ENCODE measurements around the gene AIP. TPM values are rescaled to one million over a fixed set of nuclear protein-coding genes. Genes with fewer than 3 reads are reported as not detected.

Gene AIP
- polyA plus RNA-seq, 3 donors, result 76.7 to 132 (median 99.3) TPM

GRCh38 chr11:67500484-67500821 is 17.6 kb downstream of the AIP start:
- H3K9me3 Mint-ChIP-seq, result peaks cover 0 to 1% (median 0%) of the 10 kb centered on the region in 7 donors
- peaks cover 0 to 8% (median 0%) of the 10 kb centered on the region in 3 donors for H3K27me3 Mint-ChIP-seq (ENCODE audit: low read depth in 3 of 3)
- no peak overlapping the region for H3K4me3 ChIP-seq (replicated peaks in 1 of 3; ENCODE audit: low read depth in 2 of 3, low read length in 3 of 3)
- no peak overlapping the region for H3K9ac ChIP-seq (ENCODE audit: insufficient read depth, low read length, poor library complexity, severe bottlenecking)
- H3K4me1 ChIP-seq (ENCODE audit: control insufficient read depth in 1 of 2, insufficient read depth in 2 of 2, low read length in 2 of 2), result peaks cover 33 to 43% of the 10 kb centered on the region in 2 donors
- DNase-seq, result no peak
- no peaks in the 10 kb centered on the region for H3K27me3 ChIP-seq (ENCODE audit: control insufficient read depth in 2 of 2, insufficient read depth in 2 of 2, low read length in 2 of 2)
- peaks cover 83% of the 10 kb centered on the region for H4K20me1 ChIP-seq (ENCODE audit: insufficient read depth, low read length)
- H3K36me3 Mint-ChIP-seq, result peaks cover 64 to 79% of the 10 kb centered on the region in 2 donors
- 100% methylated on average over 1 of the region's 1 CpG for WGBS (ENCODE audit: insufficient coverage)
- H3K9me3 ChIP-seq (replicated peaks in 1 of 2; ENCODE audit: control insufficient read depth in 1 of 2, insufficient read depth in 1 of 2, low read length in 2 of 2), result no peaks in the 10 kb centered on the region
- no peak overlapping the region for H3K27ac ChIP-seq (ENCODE audit: low read depth in 1 of 2, low read length in 2 of 2)
- TF ChIP-seq CTCF (IDR thresholded peaks at IDR 0.05), result no peak
- H3K4me1 Mint-ChIP-seq, result peaks cover 27% of the 10 kb centered on the region
- no peak overlapping the region for H2AFZ ChIP-seq (ENCODE audit: insufficient read depth, low read depth, low read length, poor library complexity, severe bottlenecking)
- peaks cover 67 to 69% of the 10 kb centered on the region in 2 donors for H3K36me3 ChIP-seq (replicated peaks in 1 of 2; ENCODE audit: control insufficient read depth in 1 of 2, insufficient read depth in 2 of 2, low read length in 2 of 2)
- H3K4me2 ChIP-seq (replicated peaks; ENCODE audit: extremely low read depth, low read length, poor library complexity, severe bottlenecking), result no peak overlapping the region
- H3K4me3 Mint-ChIP-seq, result no peak overlapping the region
- H3K27ac Mint-ChIP-seq, result peak overlapping the region in 3 of 7 donors; percentile 14 to 93 (median 84)
- H3K79me2 ChIP-seq (ENCODE audit: insufficient read depth, low read length), result peaks cover 39% of the 10 kb centered on the region
- intact Hi-C loops (cut with micrococcal nuclease), result loop anchor here (5.0 to 10.0 kb wide), 2 partner anchors 33 to 226 kb away; partner anchors contain the start of gene TMEM134 (in 1 of the 2)

- Mint-ChIP-seq H3K4me1 (peaks cover 31% of the 10 kb centered on the region), H3K9me3 (peaks cover 0 to 1% (median 0%) of the 10 kb centered on the region in 7 donors), H3K27me3 (ENCODE audit: low read depth in 3 of 3) (peaks cover 0 to 8% (median 0%) of the 10 kb centered on the region in 3 donors), H3K27ac (peak overlapping the region; percentile 84 to 95 (median 90)), H3K36me3 (peaks cover 59 to 73% of the 10 kb centered on the region in 2 donors), H3K4me3 (peak overlapping the region in 1 of 2 donors; percentile 64)
- 98% methylated on average over 4 of the region's 9 CpGs for WGBS (ENCODE audit: insufficient coverage)
- no peak for TF ChIP-seq CTCF (IDR thresholded peaks at IDR 0.05)
- Histone ChIP-seq H3K4me1 (ENCODE audit: control insufficient read depth in 1 of 2, insufficient read depth in 2 of 2, low read length in 2 of 2) (peaks cover 39 to 49% of the 10 kb centered on the region in 2 donors), H3K9me3 (replicated peaks in 1 of 2; ENCODE audit: control insufficient read depth in 1 of 2, insufficient read depth in 1 of 2, low read length in 2 of 2) (no peaks in the 10 kb centered on the region), H3K4me3 (replicated peaks in 1 of 3; ENCODE audit: low read depth in 2 of 3, low read length in 3 of 3) (no peak overlapping the region), H2AFZ (ENCODE audit: insufficient read depth, low read depth, low read length, poor library complexity, severe bottlenecking) (no peak overlapping the region), H3K9ac (ENCODE audit: insufficient read depth, low read length, poor library complexity, severe bottlenecking) (no peak overlapping the region), H3K27me3 (ENCODE audit: control insufficient read depth in 2 of 2, insufficient read depth in 2 of 2, low read length in 2 of 2) (no peaks in the 10 kb centered on the region), H3K36me3 (replicated peaks in 1 of 2; ENCODE audit: control insufficient read depth in 1 of 2, insufficient read depth in 2 of 2, low read length in 2 of 2) (peaks cover 61 to 63% of the 10 kb centered on the region in 2 donors), H3K79me2 (ENCODE audit: insufficient read depth, low read length) (peaks cover 39% of the 10 kb centered on the region), H3K27ac (ENCODE audit: low read depth in 1 of 2, low read length in 2 of 2) (peak overlapping the region; percentile 55 to 68), H4K20me1 (ENCODE audit: insufficient read depth, low read length) (peaks cover 77% of the 10 kb centered on the region), H3K4me2 (replicated peaks; ENCODE audit: extremely low read depth, low read length, poor library complexity, severe bottlenecking) (peak overlapping the region; percentile 25)
- intact Hi-C loops (cut with micrococcal nuclease), result loop anchor here (5.0 to 10.0 kb wide), 2 partner anchors 34 to 226 kb away; partner anchors contain the start of gene TMEM134 (in 1 of the 2)
- peak; percentile 63 to 83 (median 80) for DNase-seq
Measured at GRCh38 chr11:67500831-67501715, 18.2 kb downstream of the AIP start.
